Natural killer cell treated with Interleukin-12 subunit alpha and Interleukin-12 subunit beta and Interleukin-15 and Interleukin-18, amount 100 ng/mL, for 72 hours (primary cell): ENCODE measurements around the gene MIEN1. TPM values are rescaled to one million over a fixed set of nuclear protein-coding genes. Genes with fewer than 3 reads are reported as not detected.
"Not testable (repeated sequence)": the region's sequence is repeated elsewhere in the genome, so short reads cannot be mapped to it uniquely, and the experiment has no call there.

Experiments
- ATAC-seq, 2 donors: fragments of 150-1000 bp; cut with Tn5 transposase in 1 of 2; sonication (Bioruptor Pico), chemical (Tn5 transposase) in 1 of 2; 2 replicates each; pipeline ENCODE4 v1.10.0; 2021
- DNase-seq: peaks from one replicate; pipeline ENCODE4 v3.0.0; 2022; ENCODE audit warnings: low spot score
- H3K27ac Mint-ChIP-seq, 2 donors: 1 replicate in 1 of 2; 2 replicates in 1 of 2; pipeline ENCODE4 v1.8.0; 2022; ENCODE audit warnings: mixed read lengths in 2 of 2, mild to moderate bottlenecking in 1 of 2, moderate library complexity in 1 of 2
- H3K27me3 Mint-ChIP-seq, 2 donors: 1 replicate in 1 of 2; 2 replicates in 1 of 2; pipeline ENCODE4 v1.8.0; 2022; ENCODE audit warnings: mixed read lengths in 2 of 2
- H3K36me3 Mint-ChIP-seq: one replicate; pipeline ENCODE4 v1.8.0; 2022; ENCODE audit warnings: mixed read lengths
- H3K4me1 Mint-ChIP-seq, 2 donors: 1 replicate in 1 of 2; 2 replicates in 1 of 2; pipeline ENCODE4 v1.8.0; 2022; ENCODE audit warnings: low read depth in 2 of 2, mixed read lengths in 2 of 2, mild to moderate bottlenecking in 1 of 2
- H3K4me3 Mint-ChIP-seq: one replicate; pipeline ENCODE4 v1.8.0; 2022; ENCODE audit warnings: mixed read lengths
- H3K9me3 Mint-ChIP-seq: 2 replicates; pipeline ENCODE4 v1.8.0; 2022; ENCODE audit warnings: mixed read lengths
- total RNA-seq, 2 donors: library from RNA; stranded (reverse); gene quantifications; one replicate each; pipeline ENCODE4 v1.2.3, GENCODE V29; 2022

Gene MIEN1
- total RNA-seq, 2 donors from 2014 or later, result 56.3 to 64.6 TPM

GRCh38 chr17:39724731-39725130 is 5.6 kb downstream of the MIEN1 start:
- Mint-ChIP-seq H3K27ac (no peak overlapping the region), H3K4me3 (no peak overlapping the region), H3K27me3 (no peaks in the 10 kb centered on the region), H3K36me3 (no peaks in the 10 kb centered on the region), H3K9me3 (no peaks in the 10 kb centered on the region), H3K4me1 (peaks cover 13 to 19% of the 10 kb centered on the region in 2 donors)
- no peak for ATAC-seq
- DNase-seq, result no peak

- Mint-ChIP-seq H3K4me3 (no peak overlapping the region), H3K27me3 (no peaks in the 10 kb centered on the region), H3K36me3 (no peaks in the 10 kb centered on the region), H3K4me1 (peaks cover 5 to 11% of the 10 kb centered on the region in 2 donors), H3K9me3 (no peaks in the 10 kb centered on the region), H3K27ac (no peak overlapping the region)
- peak in 1 of 2 donors; percentile 28 for ATAC-seq
- DNase-seq, result no peak
Observed at GRCh38 chr17:39722965-39723848, 7.1 kb downstream of the MIEN1 start.

- Mint-ChIP-seq H3K4me1 (peaks cover 5 to 10% of the 10 kb centered on the region in 2 donors), H3K36me3 (no peaks in the 10 kb centered on the region)
Observed at GRCh38 chr17:39722104-39722503, 8.2 kb downstream of the MIEN1 start.

GRCh38 chr17:39719563-39720355 is 10.6 kb downstream of the MIEN1 start:
- no peaks in the 10 kb centered on the region for H3K27me3 Mint-ChIP-seq

More at GRCh38 chr17:39722104-39722503, 8.2 kb downstream of the MIEN1 start:
- Mint-ChIP-seq H3K9me3 (no peaks in the 10 kb centered on the region), H3K27ac (no peak overlapping the region), H3K27me3 (no peaks in the 10 kb centered on the region), H3K4me3 (no peak overlapping the region)
- ATAC-seq (no peak), DNase-seq (no peak)

GRCh38 chr17:39717660-39718059 is 12.7 kb downstream of the MIEN1 start:
- H3K9me3 Mint-ChIP-seq, result no peaks in the 10 kb centered on the region

More at GRCh38 chr17:39719563-39720355, 10.6 kb downstream of the MIEN1 start:
- ATAC-seq (no peak), DNase-seq (no peak)
- Mint-ChIP-seq H3K27ac (peak overlapping the region in 1 of 2 donors; percentile 14), H3K4me1 (peaks cover 4 to 5% of the 10 kb centered on the region in 2 donors), H3K9me3 (no peaks in the 10 kb centered on the region), H3K36me3 (no peaks in the 10 kb centered on the region), H3K4me3 (no peak overlapping the region)

GRCh38 chr17:39716879-39717536 is 13.3 kb downstream of the MIEN1 start:
- Mint-ChIP-seq H3K36me3 (no peaks in the 10 kb centered on the region), H3K4me1 (peaks cover 4 to 5% of the 10 kb centered on the region in 2 donors), H3K27ac (no peak overlapping the region), H3K4me3 (no peak overlapping the region), H3K27me3 (no peaks in the 10 kb centered on the region), H3K9me3 (no peaks in the 10 kb centered on the region)
- DNase-seq (no peak), ATAC-seq (no peak)

More at GRCh38 chr17:39717660-39718059, 12.7 kb downstream of the MIEN1 start:
- ATAC-seq (no peak), DNase-seq (no peak)
- no peaks in the 10 kb centered on the region for H3K36me3 Mint-ChIP-seq
- H3K27me3 Mint-ChIP-seq, result no peaks in the 10 kb centered on the region
- no peak overlapping the region for H3K4me3 Mint-ChIP-seq
- peaks cover 4 to 5% of the 10 kb centered on the region in 2 donors for H3K4me1 Mint-ChIP-seq
- no peak overlapping the region for H3K27ac Mint-ChIP-seq

- no peak for ATAC-seq
- DNase-seq, result no peak
- H3K4me1 Mint-ChIP-seq, result peaks cover 9 to 11% of the 10 kb centered on the region in 2 donors
- no peak overlapping the region for H3K4me3 Mint-ChIP-seq
- H3K9me3 Mint-ChIP-seq, result no peaks in the 10 kb centered on the region
- no peaks in the 10 kb centered on the region for H3K36me3 Mint-ChIP-seq
- no peaks in the 10 kb centered on the region for H3K27me3 Mint-ChIP-seq
- no peak overlapping the region for H3K27ac Mint-ChIP-seq
Observed at GRCh38 chr17:39716073-39716818, 14.1 kb downstream of the MIEN1 start.

- Mint-ChIP-seq H3K9me3 (no peaks in the 10 kb centered on the region), H3K36me3 (no peaks in the 10 kb centered on the region), H3K27me3 (no peaks in the 10 kb centered on the region), H3K4me3 (no peak overlapping the region), H3K4me1 (peaks cover 9 to 11% of the 10 kb centered on the region in 2 donors), H3K27ac (no peak overlapping the region)
- no peak for DNase-seq
- no peak for ATAC-seq
Observed at GRCh38 chr17:39715375-39716072, 14.8 kb downstream of the MIEN1 start.

- Mint-ChIP-seq H3K27ac (no peak overlapping the region), H3K9me3 (no peaks in the 10 kb centered on the region), H3K27me3 (no peaks in the 10 kb centered on the region), H3K4me1 (peaks cover 11 to 15% of the 10 kb centered on the region in 2 donors), H3K4me3 (no peak overlapping the region), H3K36me3 (no peaks in the 10 kb centered on the region)
- no peak for ATAC-seq
- DNase-seq, result no peak
Observed at GRCh38 chr17:39714234-39714633, 16.1 kb downstream of the MIEN1 start.

GRCh38 chr17:39711851-39712250 is 18.5 kb downstream of the MIEN1 start:
- ATAC-seq (no peak), DNase-seq (no peak)
- no peaks in the 10 kb centered on the region for H3K27me3 Mint-ChIP-seq
- H3K27ac Mint-ChIP-seq, result peak overlapping the region in 1 of 2 donors; percentile 39
- H3K9me3 Mint-ChIP-seq, result no peaks in the 10 kb centered on the region
- no peaks in the 10 kb centered on the region for H3K36me3 Mint-ChIP-seq
- peaks cover 29 to 30% of the 10 kb centered on the region in 2 donors for H3K4me1 Mint-ChIP-seq
- no peak overlapping the region for H3K4me3 Mint-ChIP-seq

GRCh38 chr17:39711071-39711470 is 19.3 kb downstream of the MIEN1 start:
- not testable (repeated sequence) for H3K9me3 Mint-ChIP-seq, ATAC-seq, DNase-seq, H3K4me3 Mint-ChIP-seq, H3K36me3 Mint-ChIP-seq, H3K27me3 Mint-ChIP-seq
- Mint-ChIP-seq H3K27ac (peak overlapping the region in 1 of 2 donors; percentile 39), H3K4me1 (peaks cover 30 to 31% of the 10 kb centered on the region in 2 donors)

GRCh38 chr17:39709998-39710964 is 20.1 kb downstream of the MIEN1 start:
- Mint-ChIP-seq H3K36me3 (no peaks in the 10 kb centered on the region), H3K4me1 (peaks cover 30 to 31% of the 10 kb centered on the region in 2 donors), H3K4me3 (peak overlapping the region; percentile 75), H3K9me3 (no peaks in the 10 kb centered on the region), H3K27ac (peak overlapping the region; percentile 78 to 92), H3K27me3 (no peaks in the 10 kb centered on the region)
- peak; percentile 12 to 62 for ATAC-seq
- DNase-seq, result no peak
